SK-N-MC (cell line): ENCODE results near the gene EME2.

Experiments
- DNase-seq: peaks from one replicate; pipeline ENCODE4 v3.0.0-alpha.2; 2011; ENCODE audit warnings: low read depth, low spot score
- H3K27ac ChIP-seq: fragments of 200-600 bp; sonication (generic); 2 replicates; pipeline ENCODE4 v1.5.1; 2016; ENCODE audit warnings: mixed run types
- H3K36me3 ChIP-seq: fragments of 200-600 bp; sonication (generic); 2 replicates; pipeline ENCODE4 v1.6.1; 2017; ENCODE audit warnings: antibody characterized with exemption, low read length, mixed read lengths; ENCODE audit not compliant: insufficient read depth
- H3K4me3 ChIP-seq: fragments of 200-600 bp; sonication (generic); 2 replicates; pipeline ENCODE4 v1.5.1; 2016
- H3K9ac ChIP-seq: fragments of 200-600 bp; sonication (generic); 2 replicates; pipeline ENCODE4 v1.8.0; 2017; ENCODE audit warnings: mixed run types, mixed read lengths; ENCODE audit not compliant: insufficient read length
- H3K9me3 ChIP-seq: fragments of 200-600 bp; sonication (generic); 2 replicates; pipeline ENCODE4 v1.6.1; 2017; ENCODE audit warnings: low read depth, mild to moderate bottlenecking, antibody characterized with exemption, low read length, moderate library complexity, mixed read lengths
- EZH2 ChIP-seq: fragments of 200-600 bp; sonication (generic); IDR thresholded peaks from one replicate; pipeline ENCODE4 v1.6.1; 2017; ENCODE audit warnings: antibody characterized with exemption
- FOXP2 ChIP-seq: optimal IDR thresholded peaks from 2 replicates; pipeline ENCODE3; 2011; ENCODE audit warnings: mild to moderate bottlenecking, moderate library complexity; ENCODE audit not compliant: insufficient read depth; ENCODE audit errors: extremely low read length, control extremely low read depth
- POLR2AphosphoS5 ChIP-seq: IDR thresholded peaks from 2 replicates; pipeline ENCODE4 v1.6.1; 2012; ENCODE audit warnings: mild to moderate bottlenecking, low read depth, low read length, borderline replicate concordance

Gene EME2

GRCh38 chr16:1762879-1763520 is 9.6 kb upstream of the EME2 start:
- no peak for DNase-seq
- Histone ChIP-seq H3K36me3 (no peaks in the 10 kb centered on the region; the same call in 1 of the 2 replicates), H3K27ac (no peak overlapping the region), H3K9me3 (no peaks in the 10 kb centered on the region), H3K4me3 (no peak overlapping the region), H3K9ac (no peak overlapping the region)
- TF ChIP-seq FOXP2 (no peak), POLR2AphosphoS5 (no peak), EZH2 (no peak)

- Histone ChIP-seq H3K4me3 (no peak overlapping the region), H3K36me3 (no peaks in the 10 kb centered on the region; the same call in 1 of the 2 replicates), H3K9ac (no peak overlapping the region), H3K9me3 (no peaks in the 10 kb centered on the region), H3K27ac (no peak overlapping the region)
- DNase-seq: no peak
- TF ChIP-seq POLR2AphosphoS5: no peak
- no peak for TF ChIP-seq FOXP2
- no peak for TF ChIP-seq EZH2
These were observed 8.8 kb upstream of the EME2 start for GRCh38 chr16:1763521-1764511.

- DNase-seq: no peak
- Histone ChIP-seq H3K4me3 (no peak overlapping the region), H3K27ac (no peak overlapping the region), H3K36me3 (no peaks in the 10 kb centered on the region; the same call in 1 of the 2 replicates), H3K9me3 (no peaks in the 10 kb centered on the region), H3K9ac (no peak overlapping the region)
- TF ChIP-seq POLR2AphosphoS5 (no peak), EZH2 (no peak), FOXP2 (no peak)
These were observed 7.6 kb upstream of the EME2 start for GRCh38 chr16:1764971-1765370.

GRCh38 chr16:1765826-1766225 is 6.8 kb upstream of the EME2 start:
- TF ChIP-seq POLR2AphosphoS5: no peak
- TF ChIP-seq FOXP2: no peak
- TF ChIP-seq EZH2: no peak
- H3K36me3 ChIP-seq: peaks cover 3% of the 10 kb centered on the region

GRCh38 chr16:1766231-1766630 is 6.4 kb upstream of the EME2 start:
- no peak for DNase-seq
- Histone ChIP-seq H3K27ac (no peak overlapping the region), H3K9ac (no peak overlapping the region), H3K4me3 (no peak overlapping the region), H3K36me3 (peaks cover 3% of the 10 kb centered on the region), H3K9me3 (no peaks in the 10 kb centered on the region)
- TF ChIP-seq FOXP2: no peak
- TF ChIP-seq POLR2AphosphoS5: no peak
- no peak for TF ChIP-seq EZH2

More at GRCh38 chr16:1765826-1766225, 6.8 kb upstream of the EME2 start:
- Histone ChIP-seq H3K27ac (no peak overlapping the region), H3K4me3 (no peak overlapping the region), H3K9me3 (no peaks in the 10 kb centered on the region), H3K9ac (no peak overlapping the region)
- no peak for DNase-seq

- DNase-seq: no peak
- no peak overlapping the region for H3K9ac ChIP-seq
- no peak overlapping the region for H3K4me3 ChIP-seq
- no peaks in the 10 kb centered on the region for H3K9me3 ChIP-seq
- no peak overlapping the region for H3K27ac ChIP-seq
- peaks cover 3% of the 10 kb centered on the region for H3K36me3 ChIP-seq
- TF ChIP-seq FOXP2 (no peak), EZH2 (no peak), POLR2AphosphoS5 (no peak)
These were observed 5.9 kb upstream of the EME2 start for GRCh38 chr16:1766701-1767100.

- no peak overlapping the region for H3K27ac ChIP-seq
- no peak for DNase-seq
- TF ChIP-seq FOXP2 (no peak), POLR2AphosphoS5 (no peak), EZH2 (no peak)
- H3K9ac ChIP-seq: no peak overlapping the region
- H3K9me3 ChIP-seq: no peaks in the 10 kb centered on the region
- H3K36me3 ChIP-seq: peaks cover 3% of the 10 kb centered on the region
- no peak overlapping the region for H3K4me3 ChIP-seq
These were observed 5.3 kb upstream of the EME2 start for GRCh38 chr16:1767116-1767994.

GRCh38 chr16:1768061-1768766 is 4.4 kb upstream of the EME2 start:
- H3K9me3 ChIP-seq: no peaks in the 10 kb centered on the region
- no peak overlapping the region for H3K27ac ChIP-seq
- DNase-seq: no peak
- no peak for TF ChIP-seq EZH2
- TF ChIP-seq POLR2AphosphoS5: no peak
- no peak for TF ChIP-seq FOXP2
- H3K4me3 ChIP-seq: no peak overlapping the region
- no peak overlapping the region for H3K9ac ChIP-seq
- H3K36me3 ChIP-seq: peaks cover 3% of the 10 kb centered on the region
